K562 (cell line): ENCODE results near the gene BLID.

ENCODE experiments used
- HMG20B ChIP-seq: fragments of 250-450 bp; sonication (Bioruptor Pico); IDR thresholded peaks from 2 replicates; pipeline ENCODE4 v1.5.0; 2021; ENCODE audit warnings: mild to moderate bottlenecking
- MEIS2 ChIP-seq: fragments of 450-650 bp; IDR thresholded peaks from 2 replicates; pipeline ENCODE4 v1.6.1; 2014; ENCODE audit warnings: mild to moderate bottlenecking; ENCODE audit not compliant: partially characterized antibody
- SIN3A ChIP-seq, 2 experiments: fragments of 150-350 bp in 1 of 2; IDR thresholded peaks; 2 replicates each; pipeline ENCODE4 v1.6.1; 2011 to 2016; ENCODE audit warnings: borderline replicate concordance in 2 of 2, low read depth in 2 of 2, low read length in 2 of 2, mild to moderate bottlenecking in 2 of 2, moderate library complexity in 2 of 2; ENCODE audit not compliant: control insufficient read depth in 1 of 2
- ZNF232 ChIP-seq: sonication (generic); formaldehyde crosslinking; IDR thresholded peaks from 2 replicates; pipeline ENCODE4 v1.8.0; 2022; ENCODE audit warnings: mild to moderate bottlenecking, missing genetic modification reagents
- TF ChIP-seq, protein P1 (sequence below), 3 experiments: IDR thresholded peaks in 2 of 3; conservative IDR thresholded peaks in 1 of 3; 2 replicates each; pipeline ENCODE4 v1.5.1; 2011 to 2012; ENCODE audit warnings: low read length in 3 of 3, mild to moderate bottlenecking in 3 of 3, control low read depth in 2 of 3, improper control_type of control experiment in 1 of 3, inconsistent platforms in 1 of 3, low read depth in 1 of 3, mixed read lengths in 1 of 3, moderate library complexity in 1 of 3; ENCODE audit not compliant: insufficient read depth in 2 of 3

GRCh38 chr11:122100037-122100755, 15.8 kb downstream of the BLID start:
- TF ChIP-seq ZNF232 (CRISPR knock-in tag) (no peak), HMG20B (CRISPR knock-in tag) (no peak), SIN3A (IDR thresholded peaks at IDR 0.05; ENCODE audit: borderline replicate concordance in 2 of 2, control insufficient read depth in 1 of 2, low read depth in 2 of 2, low read length in 2 of 2) (no peak), MEIS2 (no peak)
- TF ChIP-seq, protein P1, sequence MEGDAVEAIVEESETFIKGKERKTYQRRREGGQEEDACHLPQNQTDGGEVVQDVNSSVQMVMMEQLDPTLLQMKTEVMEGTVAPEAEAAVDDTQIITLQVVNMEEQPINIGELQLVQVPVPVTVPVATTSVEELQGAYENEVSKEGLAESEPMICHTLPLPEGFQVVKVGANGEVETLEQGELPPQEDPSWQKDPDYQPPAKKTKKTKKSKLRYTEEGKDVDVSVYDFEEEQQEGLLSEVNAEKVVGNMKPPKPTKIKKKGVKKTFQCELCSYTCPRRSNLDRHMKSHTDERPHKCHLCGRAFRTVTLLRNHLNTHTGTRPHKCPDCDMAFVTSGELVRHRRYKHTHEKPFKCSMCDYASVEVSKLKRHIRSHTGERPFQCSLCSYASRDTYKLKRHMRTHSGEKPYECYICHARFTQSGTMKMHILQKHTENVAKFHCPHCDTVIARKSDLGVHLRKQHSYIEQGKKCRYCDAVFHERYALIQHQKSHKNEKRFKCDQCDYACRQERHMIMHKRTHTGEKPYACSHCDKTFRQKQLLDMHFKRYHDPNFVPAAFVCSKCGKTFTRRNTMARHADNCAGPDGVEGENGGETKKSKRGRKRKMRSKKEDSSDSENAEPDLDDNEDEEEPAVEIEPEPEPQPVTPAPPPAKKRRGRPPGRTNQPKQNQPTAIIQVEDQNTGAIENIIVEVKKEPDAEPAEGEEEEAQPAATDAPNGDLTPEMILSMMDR (IDR thresholded peaks at IDR 0.05 in 2 of 3, conservative IDR thresholded peaks at IDR 0.05 in 1 of 3; ENCODE audit: insufficient read depth in 2 of 3, low read depth in 1 of 3, low read length in 3 of 3): no peak
